Measurements from ENCODE around the gene COTL1. TPM values are rescaled to one million over a fixed set of nuclear protein-coding genes. Genes with fewer than 3 reads are reported as not detected.

The COTL1 gene
- polyA plus RNA-seq, 2 of the 4 experiments (the other 2 are of a cell fraction) = 89.7 to 372 TPM

- TF ChIP-seq REST (IDR thresholded peaks at IDR 0.05) (no peak), NR3C1 (IDR thresholded peaks at IDR 0.05) (no peak), NFE2L2 (conservative IDR thresholded peaks at IDR 0.05; ENCODE audit: low read length) (no peak), BHLHE40 (IDR thresholded peaks at IDR 0.05; ENCODE audit: low read depth, low read length) (no peak)
Observed at GRCh38 chr16:84611041-84611440, 6.8 kb downstream of the COTL1 start (continued).

DNA sequence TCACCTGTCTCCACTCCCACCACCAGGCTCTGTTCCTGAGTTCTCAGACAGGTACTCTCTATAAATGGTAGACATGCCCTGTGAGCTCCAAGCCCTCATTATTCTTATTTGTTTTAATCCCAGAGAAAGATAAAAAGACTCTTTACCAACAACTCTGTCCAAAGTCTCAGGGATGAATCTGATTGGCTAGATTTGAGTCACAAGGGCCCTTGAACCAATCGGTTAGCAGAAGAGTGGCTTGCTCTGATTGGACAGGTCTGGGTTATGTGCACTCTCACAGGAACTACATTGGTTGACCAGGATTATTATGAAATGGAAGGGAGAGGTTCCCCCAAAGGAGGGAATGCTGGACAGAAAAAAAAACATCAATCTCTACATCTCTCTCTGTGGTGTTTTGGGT is 7.5 kb downstream of the COTL1 start:
- ATAC-seq (peak in 1 of 2 experiments; percentile 41; a peak in 3 of 6 replicates), FAIRE-seq (no peak), DNase-seq (ENCODE audit: low read depth in 1 of 2, low spot score in 1 of 2) (peak; percentile 45 to 51)
- TF ChIP-seq, protein P1, sequence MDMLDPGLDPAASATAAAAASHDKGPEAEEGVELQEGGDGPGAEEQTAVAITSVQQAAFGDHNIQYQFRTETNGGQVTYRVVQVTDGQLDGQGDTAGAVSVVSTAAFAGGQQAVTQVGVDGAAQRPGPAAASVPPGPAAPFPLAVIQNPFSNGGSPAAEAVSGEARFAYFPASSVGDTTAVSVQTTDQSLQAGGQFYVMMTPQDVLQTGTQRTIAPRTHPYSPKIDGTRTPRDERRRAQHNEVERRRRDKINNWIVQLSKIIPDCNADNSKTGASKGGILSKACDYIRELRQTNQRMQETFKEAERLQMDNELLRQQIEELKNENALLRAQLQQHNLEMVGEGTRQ (IDR thresholded peaks at IDR 0.05) = peak; percentile 73
- TF ChIP-seq RARB (CRISPR knock-in tag; IDR thresholded peaks at IDR 0.05) = no peak
- 100% methylated on average over 1 of the region's 1 CpG for WGBS (ENCODE audit: missing lambda C conversion rate)
- Histone ChIP-seq H3K4me3 (no peak overlapping the region), H3K4me1 (peaks cover 20% of the 10 kb centered on the region), H3K9me3 (0 out of 3 replicates have a peak, but pooled peaks cover 3% of the 10 kb centered on the region), H3K27ac (no peak overlapping the region), H3K4me2 (no peak overlapping the region)
- CTCF ChIA-PET = interaction anchor here (1.9 kb wide), 1 partner anchor 104 kb away, joined by 6 read pairs; no protein-coding TSS in a partner anchor
- POLR2A ChIA-PET = no interaction called here

DNA sequence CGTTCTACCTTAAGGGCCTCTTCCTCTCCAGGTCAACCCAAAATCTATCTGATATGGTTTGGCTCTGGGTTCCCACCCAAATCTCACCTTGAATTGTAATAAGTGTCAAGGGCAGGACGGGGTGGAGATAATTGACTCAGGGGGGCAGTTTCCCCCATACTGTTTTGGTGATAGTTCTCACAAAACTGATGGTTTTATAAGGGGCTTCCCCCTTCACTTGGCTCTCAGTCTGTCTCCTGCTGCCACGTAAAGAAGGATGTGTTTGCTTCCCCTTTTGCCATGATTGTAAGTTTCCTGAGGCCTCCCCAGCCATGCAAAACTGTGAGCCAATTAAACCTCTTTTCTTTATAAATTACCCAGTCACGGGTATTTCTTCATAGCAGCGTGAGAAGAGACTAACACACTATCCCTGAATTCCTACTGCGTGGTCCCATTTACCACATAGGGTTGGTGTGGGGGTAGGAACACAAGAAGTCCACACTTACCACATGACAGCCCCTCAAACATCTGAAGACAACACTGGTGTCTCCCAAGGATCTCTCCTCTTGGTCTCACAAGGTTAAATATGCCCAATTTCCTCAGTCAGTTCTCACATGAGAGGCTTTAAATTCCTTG is 8.2 kb downstream of the COTL1 start:
- ChIA-PET POLR2A (no interaction called here), CTCF (interaction anchor here (1.9 kb wide), 1 partner anchor 103 kb away, joined by 6 read pairs; no protein-coding TSS in a partner anchor)
- ATAC-seq (no peak), FAIRE-seq (no peak), DNase-seq (ENCODE audit: low read depth in 1 of 2, low spot score in 1 of 2) (no peak)
- TF ChIP-seq GATA3 (IDR thresholded peaks at IDR 0.05; ENCODE audit: borderline replicate concordance) = no peak
- H3K4me2 ChIP-seq = no peak overlapping the region
- no peak overlapping the region for H3K4me3 ChIP-seq
- H3K27ac ChIP-seq = no peak overlapping the region
- peaks cover 18% of the 10 kb centered on the region for H3K4me1 ChIP-seq
- WGBS (ENCODE audit: missing lambda C conversion rate) = 95% methylated on average over 6 of the region's 6 CpGs
- 0 out of 3 replicates have a peak, but pooled peaks cover 3% of the 10 kb centered on the region for H3K9me3 ChIP-seq

GRCh38 chr16:84608282-84608681 is 9.6 kb downstream of the COTL1 start:
- 0 out of 3 replicates have a peak, but pooled peaks cover 3% of the 10 kb centered on the region for H3K9me3 ChIP-seq
- ChIA-PET CTCF (interaction anchor here (1.5 kb wide), 2 partner anchors 10 to 24 kb away, joined by 3 to 4 read pairs; no protein-coding TSS in a partner anchor), POLR2A (interaction anchor here (1.3 kb wide), 1 partner anchor 10 kb away, joined by 5 read pairs; the partner anchor contains the start of gene COTL1)
- H3K27ac ChIP-seq = peak overlapping the region in 1 of 2 experiments; percentile 3; a peak in 1 of 6 replicates
- WGBS (ENCODE audit: missing lambda C conversion rate) = 91% methylated on average over 6 of the region's 6 CpGs
- TF ChIP-seq, protein P2, sequence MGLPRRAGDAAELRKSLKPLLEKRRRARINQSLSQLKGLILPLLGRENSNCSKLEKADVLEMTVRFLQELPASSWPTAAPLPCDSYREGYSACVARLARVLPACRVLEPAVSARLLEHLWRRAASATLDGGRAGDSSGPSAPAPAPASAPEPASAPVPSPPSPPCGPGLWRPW (IDR thresholded peaks at IDR 0.05) = no peak
- TF ChIP-seq RFX5 (IDR thresholded peaks at IDR 0.05) (no peak), ZSCAN20 (CRISPR knock-in tag; IDR thresholded peaks at IDR 0.05) (no peak)
- H3K4me2 ChIP-seq = no peak overlapping the region
- ATAC-seq (no peak), FAIRE-seq (no peak), DNase-seq (ENCODE audit: low read depth in 1 of 2, low spot score in 1 of 2) (no peak)
- peaks cover 22% of the 10 kb centered on the region for H3K4me1 ChIP-seq
- H3K4me3 ChIP-seq = no peak overlapping the region

- no peak for FAIRE-seq
- POLR2A ChIA-PET = interaction anchor here (1.3 kb wide), 1 partner anchor 10 kb away, joined by 5 read pairs; the partner anchor contains the start of gene COTL1
- Histone ChIP-seq H3K4me3 (no peak overlapping the region), H3K27ac (no peak overlapping the region), H3K4me1 (peaks cover 25% of the 10 kb centered on the region), H3K4me2 (no peak overlapping the region), H3K9me3 (0 out of 3 replicates have a peak, but pooled peaks cover 3% of the 10 kb centered on the region)
- CTCF ChIA-PET = interaction anchor here (1.5 to 2.9 kb wide), 3 partner anchors 10 to 96 kb away, joined by 3 to 13 read pairs (median 4); no protein-coding TSS in a partner anchor
- TF ChIP-seq SMC3 (IDR thresholded peaks at IDR 0.05) (no peak), GATA3 (IDR thresholded peaks at IDR 0.05; ENCODE audit: borderline replicate concordance) (no peak), HOXB5 (CRISPR knock-in tag; IDR thresholded peaks at IDR 0.05) (no peak), POLR2AphosphoS2 (conservative IDR thresholded peaks at IDR 0.05; ENCODE audit: low read length) (no peak), CHD4 (IDR thresholded peaks at IDR 0.05; ENCODE audit: borderline replicate concordance) (no peak), NR3C1 (IDR thresholded peaks at IDR 0.05) (no peak), RCOR1 (IDR thresholded peaks at IDR 0.05; ENCODE audit: low read depth, low read length) (no peak), HEYL (CRISPR knock-in tag; IDR thresholded peaks at IDR 0.05) (no peak), EHMT2 (IDR thresholded peaks at IDR 0.05; ENCODE audit: low read depth) (no peak)
- TF ChIP-seq, protein P1 (IDR thresholded peaks at IDR 0.05) = no peak
- TF ChIP-seq, protein P3, sequence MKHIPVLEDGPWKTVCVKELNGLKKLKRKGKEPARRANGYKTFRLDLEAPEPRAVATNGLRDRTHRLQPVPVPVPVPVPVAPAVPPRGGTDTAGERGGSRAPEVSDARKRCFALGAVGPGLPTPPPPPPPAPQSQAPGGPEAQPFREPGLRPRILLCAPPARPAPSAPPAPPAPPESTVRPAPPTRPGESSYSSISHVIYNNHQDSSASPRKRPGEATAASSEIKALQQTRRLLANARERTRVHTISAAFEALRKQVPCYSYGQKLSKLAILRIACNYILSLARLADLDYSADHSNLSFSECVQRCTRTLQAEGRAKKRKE (CRISPR knock-in tag; IDR thresholded peaks at IDR 0.05; ENCODE audit: low read depth) = no peak
- ATAC-seq = no peak
- WGBS (ENCODE audit: missing lambda C conversion rate) = 94% methylated on average over 7 of the region's 7 CpGs
- DNase-seq (ENCODE audit: low read depth in 1 of 2, low spot score in 1 of 2) = no peak
Observed at GRCh38 chr16:84607694-84608093, 10.2 kb downstream of the COTL1 start.

All from A549 (cell line).